Activated naive CD8-positive, alpha-beta T cell (primary cell): ENCODE data around the gene WDR48.

Experiments
- H3K27ac Mint-ChIP-seq: one replicate; pipeline ENCODE4 v1.8.0; 2021; ENCODE audit warnings: mixed read lengths
- H3K27me3 Mint-ChIP-seq: one replicate; pipeline ENCODE4 v1.8.0; 2021; ENCODE audit warnings: mixed read lengths
- H3K36me3 Mint-ChIP-seq: one replicate; pipeline ENCODE4 v1.8.0; 2021; ENCODE audit warnings: mixed read lengths
- H3K4me1 Mint-ChIP-seq: one replicate; pipeline ENCODE4 v1.8.0; 2021; ENCODE audit warnings: low read depth, mixed read lengths
- H3K4me3 Mint-ChIP-seq: one replicate; pipeline ENCODE4 v1.8.0; 2021; ENCODE audit warnings: mild to moderate bottlenecking, mixed read lengths
- H3K9me3 Mint-ChIP-seq: one replicate; pipeline ENCODE4 v1.8.0; 2021; ENCODE audit warnings: low read depth, mixed read lengths

WDR48 gene

DNA sequence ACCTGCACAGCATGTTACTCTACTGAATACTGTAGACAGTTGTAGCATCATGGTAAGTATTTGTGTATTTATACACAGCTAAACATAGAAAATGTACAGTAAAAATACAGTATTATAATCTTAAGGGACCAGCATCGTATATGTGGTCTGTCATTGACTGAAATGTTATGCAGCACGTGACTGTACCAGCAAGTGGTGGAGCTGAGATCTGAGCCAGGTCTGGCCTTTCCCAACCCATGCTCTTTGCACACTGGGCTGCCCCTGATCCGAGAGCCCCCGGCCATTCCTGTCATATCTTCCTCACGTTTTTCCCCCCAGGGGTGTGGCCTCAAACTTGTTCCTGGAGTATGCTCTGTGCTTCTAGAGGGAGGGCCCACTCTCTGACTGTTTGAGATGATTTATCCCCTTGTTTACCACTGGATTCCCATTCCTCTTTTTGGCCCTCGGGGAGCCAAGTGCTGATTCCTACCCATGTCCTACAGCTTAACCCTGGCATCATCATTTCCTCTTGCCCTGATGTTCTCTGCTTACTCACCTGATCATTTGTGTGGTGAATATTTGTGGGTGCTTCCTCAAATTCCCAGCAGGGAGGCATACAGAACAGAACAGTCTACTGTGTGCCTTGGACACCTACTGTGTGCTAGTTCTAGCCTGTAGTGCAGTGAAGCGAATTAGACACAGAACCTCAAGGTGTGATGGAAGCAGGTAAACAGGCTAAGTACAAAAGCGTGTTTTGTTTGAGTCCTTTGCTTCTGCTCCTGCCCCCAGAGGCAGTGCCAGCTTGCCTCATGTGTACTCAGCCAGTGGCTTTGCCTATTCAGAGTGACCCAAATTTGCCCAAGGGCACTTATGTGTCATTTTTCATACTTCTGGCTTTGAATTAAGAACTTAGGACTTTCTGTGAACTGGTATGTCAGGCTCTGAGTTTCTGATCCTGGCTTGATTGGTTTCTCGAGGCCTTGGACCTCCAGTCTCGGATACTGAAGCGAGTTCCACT is 80.6 kb downstream of the WDR48 start:
- Mint-ChIP-seq H3K9me3 (no peaks in the 10 kb centered on the region), H3K4me1 (peaks cover 15% of the 10 kb centered on the region), H3K27ac (no peak overlapping the region), H3K27me3 (no peaks in the 10 kb centered on the region), H3K36me3 (no peaks in the 10 kb centered on the region), H3K4me3 (no peak overlapping the region)

DNA sequence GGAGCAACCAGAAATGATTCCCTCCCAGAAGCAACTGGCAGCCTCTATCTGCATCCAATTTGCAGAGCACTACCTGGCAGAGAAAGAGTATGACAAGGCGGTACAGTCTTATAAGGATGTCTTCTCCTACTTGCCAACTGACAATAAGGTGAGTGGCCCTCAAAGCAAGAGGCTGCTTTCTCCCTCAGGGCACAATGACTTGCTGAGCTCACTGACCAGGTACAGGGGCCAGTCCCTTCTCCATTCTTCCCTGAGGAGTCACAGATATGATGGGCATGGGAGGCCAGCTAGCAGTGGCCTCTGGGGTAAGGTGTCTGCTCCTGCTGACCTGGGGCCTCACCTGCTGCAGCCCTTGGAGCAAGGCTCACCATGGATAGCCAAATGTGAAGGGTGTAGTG is 81.3 kb downstream of the WDR48 start:
- Mint-ChIP-seq H3K4me1 (peaks cover 8% of the 10 kb centered on the region), H3K27me3 (no peaks in the 10 kb centered on the region), H3K4me3 (no peak overlapping the region), H3K9me3 (no peaks in the 10 kb centered on the region), H3K36me3 (peaks cover 3% of the 10 kb centered on the region), H3K27ac (no peak overlapping the region)

DNA sequence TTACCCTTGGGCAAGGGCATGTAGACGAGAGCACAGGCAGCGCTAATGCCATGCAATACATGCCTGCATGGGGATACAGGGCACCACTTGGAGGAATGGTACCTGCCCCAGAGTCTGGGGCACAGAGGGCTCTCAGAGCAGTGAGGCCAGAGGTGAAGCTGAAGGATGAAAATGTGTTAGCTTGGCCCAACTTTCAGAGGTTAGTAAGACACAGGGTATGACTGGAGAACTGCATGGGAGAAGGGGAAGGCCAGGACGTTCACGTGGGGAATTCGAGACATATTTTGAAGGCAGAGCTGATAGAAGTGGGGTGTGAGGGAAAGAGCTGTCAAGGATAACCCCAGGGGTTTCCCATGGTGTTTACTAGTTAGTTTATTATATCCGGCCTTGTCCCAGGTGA is 82.0 kb downstream of the WDR48 start:
- H3K27ac Mint-ChIP-seq, result peak overlapping the region; percentile 34
- H3K36me3 Mint-ChIP-seq, result peaks cover 3% of the 10 kb centered on the region
- H3K4me1 Mint-ChIP-seq, result peaks cover 7% of the 10 kb centered on the region
- H3K9me3 Mint-ChIP-seq, result no peaks in the 10 kb centered on the region
- no peak overlapping the region for H3K4me3 Mint-ChIP-seq
- no peaks in the 10 kb centered on the region for H3K27me3 Mint-ChIP-seq

DNA sequence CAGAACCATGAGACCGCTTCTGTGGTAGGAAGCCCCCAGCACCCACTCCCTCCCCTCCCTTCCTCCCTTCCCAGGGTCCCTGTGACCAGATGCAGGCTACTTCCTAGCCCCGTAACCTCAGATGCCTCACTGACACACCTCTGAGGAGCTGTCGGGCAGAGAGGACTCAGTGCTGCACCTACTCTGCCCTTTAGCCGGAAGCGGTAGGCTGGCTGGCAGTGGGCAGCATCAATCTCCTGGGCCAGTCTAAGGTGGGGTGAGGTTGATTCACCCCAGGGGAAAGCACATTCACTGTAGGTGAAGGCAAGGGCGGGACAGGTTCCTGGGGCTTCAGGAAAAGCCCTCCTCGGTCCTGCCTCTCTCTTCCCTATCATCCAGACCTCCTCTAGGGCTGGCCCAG is 82.5 kb downstream of the WDR48 start:
- H3K27me3 Mint-ChIP-seq, result no peaks in the 10 kb centered on the region
- H3K4me1 Mint-ChIP-seq, result peaks cover 8% of the 10 kb centered on the region
- no peaks in the 10 kb centered on the region for H3K9me3 Mint-ChIP-seq
- no peak overlapping the region for H3K27ac Mint-ChIP-seq
- peaks cover 3% of the 10 kb centered on the region for H3K36me3 Mint-ChIP-seq
- no peak overlapping the region for H3K4me3 Mint-ChIP-seq

DNA sequence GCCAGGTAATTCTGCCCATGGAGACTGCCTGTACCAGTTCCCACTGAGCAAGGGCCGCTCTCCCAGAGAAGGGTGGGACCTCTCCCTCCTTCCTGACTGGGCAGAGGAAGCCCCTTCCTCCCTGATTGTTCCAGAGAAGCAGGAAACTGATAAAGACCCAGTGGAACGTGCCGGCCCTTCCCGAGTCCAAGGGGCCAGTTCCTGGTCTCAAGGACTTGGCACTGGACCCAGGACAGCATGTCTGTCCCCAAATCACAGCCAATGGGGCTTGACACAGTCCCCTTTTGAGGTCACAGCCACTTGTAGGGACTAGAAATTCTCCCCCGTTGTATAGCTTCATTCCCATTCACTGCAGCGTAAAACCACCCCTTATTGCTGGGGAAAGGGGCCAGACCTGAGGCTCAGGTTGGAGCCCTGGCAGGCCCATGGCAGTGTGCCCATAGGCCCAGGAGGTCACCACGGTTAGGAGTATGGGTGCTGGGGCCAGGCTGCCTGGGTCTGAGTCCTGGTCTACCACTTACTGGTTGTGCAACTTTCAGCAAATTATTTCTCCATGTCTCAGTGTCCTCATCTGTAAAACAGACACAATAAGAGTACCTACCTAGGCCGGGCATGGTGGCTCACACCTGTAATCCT is 83.5 kb downstream of the WDR48 start:
- Mint-ChIP-seq H3K4me1 (peaks cover 14% of the 10 kb centered on the region), H3K27me3 (no peaks in the 10 kb centered on the region), H3K27ac (no peak overlapping the region), H3K9me3 (no peaks in the 10 kb centered on the region), H3K4me3 (no peak overlapping the region), H3K36me3 (peaks cover 3% of the 10 kb centered on the region)

DNA sequence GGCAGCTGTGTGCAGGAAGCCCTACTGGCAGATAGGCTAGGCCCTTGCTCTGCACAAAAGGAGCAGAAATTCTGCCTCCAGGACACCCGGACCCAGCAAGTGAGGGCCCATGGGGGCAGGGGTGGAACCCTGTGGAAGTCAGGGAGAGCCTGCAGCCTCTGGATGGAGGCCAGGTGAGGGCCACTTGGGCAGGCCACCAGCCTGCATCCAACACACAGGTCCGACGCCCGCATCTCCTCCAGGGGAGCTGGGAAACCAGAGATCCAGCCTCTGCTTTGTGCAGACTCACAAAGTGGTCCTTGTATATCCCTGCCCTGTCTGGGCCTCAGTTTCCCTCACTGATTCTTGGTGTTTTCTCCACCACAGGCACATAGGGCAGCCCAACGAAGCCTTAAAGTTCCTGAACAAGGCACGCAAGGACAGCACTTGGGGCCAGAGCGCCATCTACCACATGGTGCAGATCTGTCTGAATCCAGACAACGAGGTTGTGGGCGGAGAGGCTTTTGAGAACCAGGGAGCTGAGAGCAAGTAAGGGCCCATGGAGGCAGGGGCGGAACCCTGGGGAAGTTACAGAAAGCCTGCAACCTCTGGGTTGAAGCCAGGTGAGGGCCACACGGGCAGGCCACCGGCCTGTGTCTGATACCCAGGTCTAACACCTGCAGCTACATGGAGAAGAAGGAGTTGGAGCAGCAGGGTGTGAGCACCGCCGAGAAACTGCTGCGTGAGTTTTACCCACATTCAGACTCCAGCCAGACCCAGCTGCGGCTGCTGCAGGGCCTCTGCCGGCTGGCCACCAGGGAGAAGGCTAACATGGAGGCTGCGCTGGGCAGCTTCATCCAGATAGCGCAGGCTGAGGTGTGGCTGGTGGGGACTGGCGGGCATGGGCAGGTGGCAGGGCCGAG is 85.0 kb downstream of the WDR48 start:
- H3K4me3 Mint-ChIP-seq, result no peak overlapping the region
- no peak overlapping the region for H3K27ac Mint-ChIP-seq
- H3K27me3 Mint-ChIP-seq, result no peaks in the 10 kb centered on the region
- peaks cover 23% of the 10 kb centered on the region for H3K4me1 Mint-ChIP-seq
- H3K36me3 Mint-ChIP-seq, result peaks cover 5% of the 10 kb centered on the region
- no peaks in the 10 kb centered on the region for H3K9me3 Mint-ChIP-seq

DNA sequence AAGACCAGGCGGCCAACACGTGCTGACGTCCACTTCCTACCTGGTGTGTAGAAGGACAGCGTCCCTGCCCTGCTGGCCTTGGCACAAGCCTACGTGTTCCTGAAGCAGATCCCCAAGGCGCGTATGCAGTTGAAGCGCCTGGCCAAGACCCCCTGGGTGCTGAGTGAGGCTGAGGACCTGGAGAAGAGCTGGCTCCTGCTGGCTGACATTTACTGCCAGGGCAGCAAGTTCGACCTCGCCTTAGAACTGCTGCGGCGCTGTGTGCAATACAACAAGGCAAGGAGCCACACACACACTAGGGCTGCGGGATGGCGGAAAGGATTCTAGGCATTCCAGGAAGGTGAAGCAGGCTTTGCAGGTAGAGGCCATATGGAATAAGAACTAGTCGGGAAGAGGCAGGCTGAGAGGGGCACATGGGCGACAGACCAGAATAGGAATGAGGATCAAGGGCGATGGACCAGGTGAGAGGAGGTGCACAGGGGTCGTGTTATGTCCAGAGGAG is 85.7 kb downstream of the WDR48 start:
- Mint-ChIP-seq H3K27ac (no peak overlapping the region), H3K4me3 (no peak overlapping the region), H3K36me3 (peaks cover 5% of the 10 kb centered on the region), H3K9me3 (no peaks in the 10 kb centered on the region), H3K4me1 (peaks cover 24% of the 10 kb centered on the region), H3K27me3 (no peaks in the 10 kb centered on the region)

DNA sequence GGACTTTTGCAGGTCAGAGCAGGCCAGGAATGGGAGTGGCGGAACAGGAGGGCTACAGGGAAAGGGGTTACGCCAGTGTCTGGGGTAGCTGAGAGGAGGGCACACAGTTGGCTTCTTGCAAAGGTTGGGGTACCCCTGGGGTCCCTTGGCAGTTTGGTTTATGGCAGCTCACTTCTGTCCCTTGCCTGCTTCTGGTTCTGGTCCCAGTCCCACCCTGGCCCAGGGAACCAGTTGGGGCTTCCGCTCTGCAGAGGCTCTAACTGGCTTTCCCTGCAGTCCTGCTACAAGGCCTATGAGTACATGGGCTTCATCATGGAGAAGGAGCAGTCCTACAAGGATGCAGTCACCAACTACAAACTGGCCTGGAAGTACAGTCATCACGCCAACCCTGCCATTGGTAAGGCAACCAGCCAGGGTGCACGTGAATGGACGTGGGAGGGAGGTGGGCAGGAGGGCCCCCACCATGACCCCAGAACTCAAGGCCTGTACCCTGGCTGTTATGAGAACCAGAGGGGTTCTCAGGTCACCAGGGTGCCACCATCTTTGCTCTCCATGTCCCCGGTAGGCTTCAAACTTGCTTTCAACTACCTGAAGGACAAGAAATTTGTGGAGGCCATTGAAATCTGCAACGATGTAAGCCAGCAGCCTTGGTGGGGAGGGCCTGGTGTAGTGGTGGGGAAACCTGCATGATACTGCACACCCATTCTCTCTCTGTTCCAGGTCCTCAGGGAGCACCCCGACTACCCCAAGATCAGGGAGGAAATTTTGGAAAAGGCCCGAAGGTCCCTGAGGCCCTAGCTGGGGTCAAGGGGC is 86.4 kb downstream of the WDR48 start:
- H3K9me3 Mint-ChIP-seq, result no peaks in the 10 kb centered on the region
- H3K27me3 Mint-ChIP-seq, result no peaks in the 10 kb centered on the region
- peaks cover 28% of the 10 kb centered on the region for H3K4me1 Mint-ChIP-seq
- peaks cover 7% of the 10 kb centered on the region for H3K36me3 Mint-ChIP-seq
- no peak overlapping the region for H3K4me3 Mint-ChIP-seq
- peak overlapping the region; percentile 28 for H3K27ac Mint-ChIP-seq

DNA sequence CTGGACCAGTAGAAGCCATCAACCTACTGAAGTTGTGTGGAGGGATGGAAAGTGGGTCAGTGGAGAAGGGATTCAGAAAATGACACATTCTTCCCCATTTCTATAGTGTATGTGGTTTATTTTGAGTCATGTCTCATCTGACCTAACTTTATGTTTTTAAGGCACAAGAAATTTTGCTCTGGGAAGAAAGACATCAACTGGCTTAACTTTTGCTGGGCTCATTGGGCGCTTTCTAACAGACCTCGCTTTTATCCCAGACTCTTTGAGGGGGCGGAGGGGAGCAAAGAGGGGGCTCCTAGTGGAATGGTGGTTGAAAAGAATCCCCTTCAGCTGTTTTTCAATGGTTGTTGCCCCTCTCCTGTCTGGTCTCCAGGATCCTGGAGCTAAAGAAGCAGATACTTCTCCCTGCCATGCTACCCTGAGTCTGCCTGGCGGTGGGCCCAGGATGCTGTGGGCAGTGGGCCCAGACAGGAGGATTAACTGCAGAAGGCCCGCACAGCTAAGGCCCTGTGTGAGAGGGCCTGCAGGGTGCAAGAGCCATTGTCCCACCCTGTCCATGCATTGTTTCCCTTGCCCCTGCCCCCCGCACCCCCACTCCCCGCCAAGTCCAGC is 87.1 kb downstream of the WDR48 start:
- Mint-ChIP-seq H3K27me3 (no peaks in the 10 kb centered on the region), H3K36me3 (peaks cover 7% of the 10 kb centered on the region), H3K4me3 (no peak overlapping the region), H3K4me1 (peaks cover 29% of the 10 kb centered on the region), H3K9me3 (no peaks in the 10 kb centered on the region), H3K27ac (peak overlapping the region; percentile 28)

DNA sequence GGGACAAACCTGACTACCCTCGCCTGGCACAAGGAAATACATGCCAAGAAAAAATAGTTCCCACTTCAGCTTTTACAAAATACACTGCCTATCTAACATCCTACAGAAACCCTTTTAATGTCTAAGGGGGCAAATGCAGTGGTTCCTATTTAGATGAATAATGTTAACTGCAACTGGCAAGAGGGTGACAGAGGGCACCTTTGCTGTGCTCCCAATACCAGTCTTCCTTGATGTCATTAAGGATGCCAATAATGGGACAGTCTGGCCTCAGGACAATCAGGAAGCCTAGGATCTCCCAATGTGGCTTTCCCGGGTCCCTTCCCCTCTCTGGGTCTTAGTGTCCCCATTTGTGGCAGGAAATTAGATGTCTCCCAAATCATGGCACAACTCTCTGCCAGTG is 87.6 kb downstream of the WDR48 start:
- Mint-ChIP-seq H3K27ac (peak overlapping the region; percentile 34), H3K27me3 (no peaks in the 10 kb centered on the region), H3K4me1 (peaks cover 30% of the 10 kb centered on the region), H3K4me3 (no peak overlapping the region), H3K9me3 (no peaks in the 10 kb centered on the region), H3K36me3 (peaks cover 7% of the 10 kb centered on the region)

DNA sequence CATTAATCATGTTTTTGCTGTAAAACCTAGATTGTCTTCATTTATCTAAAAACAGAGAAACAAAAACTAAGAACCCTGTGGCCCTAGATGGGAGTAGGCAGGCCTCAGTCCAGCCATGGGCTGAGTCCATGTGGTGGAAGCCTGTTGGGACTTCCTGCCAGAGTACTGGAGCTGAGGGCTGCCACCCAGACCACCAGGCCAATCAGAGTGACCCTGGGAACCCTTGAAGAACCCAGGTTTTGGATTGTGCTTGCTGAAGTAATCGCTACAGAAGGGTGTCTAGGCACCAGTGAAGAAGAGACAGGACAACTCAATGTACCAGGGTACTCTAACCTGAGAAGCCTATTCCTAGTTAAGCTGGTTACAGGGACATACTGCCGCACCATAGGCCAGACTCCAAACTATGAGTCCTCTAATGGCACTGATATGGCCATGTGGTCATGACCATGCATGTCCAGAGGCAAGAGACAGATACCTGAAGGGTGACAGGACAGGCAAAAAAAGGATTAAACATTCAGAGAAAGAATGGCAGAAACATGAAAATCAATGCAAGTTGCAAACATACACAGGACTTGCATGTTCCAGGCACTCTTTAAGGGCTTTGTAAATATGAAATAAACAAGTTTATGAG is 88.6 kb downstream of the WDR48 start:
- peak overlapping the region; percentile 38 for H3K4me3 Mint-ChIP-seq
- H3K27me3 Mint-ChIP-seq, result no peaks in the 10 kb centered on the region
- no peaks in the 10 kb centered on the region for H3K9me3 Mint-ChIP-seq
- H3K4me1 Mint-ChIP-seq, result peaks cover 33% of the 10 kb centered on the region
- peak overlapping the region; percentile 70 for H3K27ac Mint-ChIP-seq
- H3K36me3 Mint-ChIP-seq, result peaks cover 7% of the 10 kb centered on the region

DNA sequence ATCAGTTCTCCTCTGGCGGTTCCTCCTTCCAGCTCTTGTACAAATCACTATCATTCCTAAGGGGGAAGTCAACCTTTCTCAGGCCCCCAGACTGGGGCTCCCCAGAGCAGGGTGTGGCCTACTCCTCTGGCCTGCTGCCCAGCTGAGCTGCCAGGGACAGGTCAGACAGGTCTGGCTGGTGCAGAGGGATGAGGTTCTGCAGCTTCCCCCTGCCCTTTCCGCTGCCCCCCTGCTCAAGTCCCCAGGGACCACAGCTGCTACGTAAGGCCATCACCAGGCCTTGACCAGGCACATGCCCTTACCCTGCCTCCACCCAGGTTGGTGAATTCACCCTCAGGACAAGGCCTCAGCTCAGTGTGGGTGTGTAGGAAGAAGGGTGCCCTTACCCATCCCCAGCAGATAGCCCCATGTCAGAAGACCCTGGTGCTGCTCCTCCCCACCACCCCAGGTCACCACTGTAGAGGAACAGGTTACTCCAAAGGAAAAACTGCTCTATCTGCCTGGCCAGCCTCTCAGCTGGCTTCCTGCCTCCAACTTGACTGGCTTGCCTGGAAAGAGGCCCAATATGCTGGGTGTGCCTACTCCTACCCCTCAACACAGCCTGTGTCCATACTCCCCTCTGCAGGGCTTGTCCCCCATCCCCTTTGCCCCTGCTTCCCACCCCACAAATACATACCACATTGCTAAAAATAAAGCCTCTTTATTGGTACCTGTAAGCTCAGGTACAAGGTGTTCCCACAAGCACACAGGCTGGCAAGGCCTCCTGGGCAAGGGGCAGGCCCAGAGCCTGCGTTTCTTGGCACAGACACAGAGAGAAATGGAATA is 89.6 kb downstream of the WDR48 start:
- peak overlapping the region; percentile 70 for H3K27ac Mint-ChIP-seq
- H3K9me3 Mint-ChIP-seq, result no peaks in the 10 kb centered on the region
- H3K27me3 Mint-ChIP-seq, result no peaks in the 10 kb centered on the region
- peak overlapping the region; percentile 7 for H3K4me3 Mint-ChIP-seq
- peaks cover 40% of the 10 kb centered on the region for H3K4me1 Mint-ChIP-seq
- H3K36me3 Mint-ChIP-seq, result peaks cover 7% of the 10 kb centered on the region

DNA sequence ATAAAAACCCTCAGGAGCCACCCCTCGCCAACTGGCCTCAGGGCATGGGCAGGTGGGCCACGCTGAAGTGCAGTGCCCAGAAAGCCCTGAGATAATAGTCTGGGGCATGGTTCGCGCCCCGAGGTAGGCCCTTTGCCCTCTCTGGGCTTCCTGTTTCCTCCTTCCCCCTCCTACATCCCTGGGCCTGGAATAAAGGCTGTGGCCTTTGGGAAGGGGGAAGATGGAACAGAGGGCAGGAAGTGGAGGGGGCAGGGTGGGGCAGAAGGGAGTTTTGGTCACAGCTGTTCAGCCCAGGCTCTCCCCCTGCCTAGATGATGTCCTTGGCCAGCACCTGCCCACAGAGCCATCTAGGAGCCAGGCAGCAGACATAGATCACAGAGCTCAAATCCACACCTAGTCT is 90.3 kb downstream of the WDR48 start:
- Mint-ChIP-seq H3K9me3 (no peaks in the 10 kb centered on the region), H3K4me1 (peaks cover 47% of the 10 kb centered on the region), H3K36me3 (peaks cover 10% of the 10 kb centered on the region), H3K27ac (peak overlapping the region; percentile 61), H3K27me3 (no peaks in the 10 kb centered on the region), H3K4me3 (no peak overlapping the region)
